Stimulated activated CD4-positive, alpha-beta T cell treated with anti-CD3 and anti-CD28 coated beads, Interleukin-2, amount 100 ng/mL, for 4 hours (primary cell): ENCODE results near the gene TMEM178B.
"Not testable (repeated sequence)": the region's sequence is repeated elsewhere in the genome, so short reads cannot be mapped to it uniquely, and the experiment has no call there.

ENCODE experiments used
- DNase-seq: peaks from one replicate; pipeline ENCODE4 v3.0.0-alpha.2; 2020; ENCODE audit warnings: low read depth

TMEM178B gene

DNA sequence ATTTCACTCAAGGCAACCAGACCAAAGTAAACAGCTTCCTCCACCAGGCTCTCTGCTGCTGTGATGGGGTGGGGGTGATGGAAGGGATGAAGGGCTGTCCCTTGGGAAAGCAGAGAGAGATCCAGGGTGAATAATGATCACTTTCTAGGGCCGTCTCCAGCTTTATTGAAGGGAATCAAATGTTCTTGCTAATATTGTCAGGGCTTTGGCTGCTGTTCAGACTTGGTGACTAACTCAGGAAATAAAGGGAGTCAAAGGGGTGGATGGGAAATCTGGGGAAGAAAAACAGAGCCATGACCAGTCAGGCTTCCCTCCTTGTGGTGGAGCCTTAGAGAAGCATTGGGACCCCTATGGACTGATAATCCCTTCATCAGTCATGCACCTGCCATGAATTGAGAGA is 281.2 kb downstream of the TMEM178B start:
- DNase-seq: no peak

DNA sequence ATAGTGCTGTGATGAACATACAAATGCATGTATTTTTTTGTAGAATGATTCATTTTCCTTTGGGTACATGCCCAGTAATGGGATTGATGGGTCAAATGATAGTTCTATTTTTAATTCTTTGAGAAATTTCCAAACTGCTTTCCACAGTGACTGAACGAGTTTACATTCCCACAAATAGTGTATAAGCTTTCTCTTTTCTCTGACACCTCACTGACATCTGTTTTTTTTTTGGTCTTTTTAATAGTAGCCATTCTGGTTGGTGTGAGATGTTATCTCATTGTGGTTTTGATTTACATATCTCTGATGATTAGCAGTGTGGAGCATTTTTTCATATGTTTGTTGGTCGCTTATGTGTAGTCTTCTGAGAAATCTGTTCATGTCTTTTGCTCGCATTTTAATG is 282.3 kb downstream of the TMEM178B start:
- no peak for DNase-seq

DNA sequence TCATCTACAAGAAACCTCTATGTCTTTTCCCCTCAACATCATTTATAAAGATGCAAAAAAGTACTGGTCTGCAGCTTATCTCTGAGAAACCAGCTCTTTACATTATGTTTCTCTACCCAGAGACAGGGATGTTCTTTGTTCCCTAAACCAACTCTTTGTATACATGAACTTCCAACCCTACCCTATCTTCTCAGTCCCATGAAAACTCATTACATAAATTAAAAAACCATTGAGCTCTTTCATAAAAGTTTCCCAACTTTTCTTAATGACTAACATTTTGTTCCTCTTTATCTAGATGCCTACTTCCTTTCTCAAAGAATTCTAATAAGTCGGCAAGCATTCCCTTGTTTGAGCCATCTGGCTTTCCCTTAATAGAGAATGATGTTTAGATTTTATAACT is 284.5 kb downstream of the TMEM178B start:
- no peak for DNase-seq

DNA sequence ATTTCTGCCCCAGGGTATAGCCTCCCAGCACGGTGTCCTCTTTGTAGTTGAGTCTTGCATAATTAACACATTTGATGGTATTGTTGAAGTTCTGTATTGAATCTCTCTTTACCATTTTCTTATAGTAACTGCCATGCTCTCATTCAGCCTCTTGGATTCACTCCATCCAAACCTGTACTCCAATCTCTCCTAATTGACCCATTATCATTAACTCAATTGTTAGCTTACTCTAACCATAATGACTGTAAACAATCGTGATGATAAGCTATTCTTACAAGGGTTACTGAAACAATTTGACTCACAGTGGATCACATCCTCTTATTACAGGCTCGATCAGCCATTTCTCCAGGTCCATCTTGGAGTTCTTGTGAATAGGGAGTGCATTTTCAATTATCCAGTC is 285.4 kb downstream of the TMEM178B start:
- no peak for DNase-seq

- DNase-seq: no peak
Observed at GRCh38 chr7:141359740-141360415, 286.0 kb downstream of the TMEM178B start.

DNA sequence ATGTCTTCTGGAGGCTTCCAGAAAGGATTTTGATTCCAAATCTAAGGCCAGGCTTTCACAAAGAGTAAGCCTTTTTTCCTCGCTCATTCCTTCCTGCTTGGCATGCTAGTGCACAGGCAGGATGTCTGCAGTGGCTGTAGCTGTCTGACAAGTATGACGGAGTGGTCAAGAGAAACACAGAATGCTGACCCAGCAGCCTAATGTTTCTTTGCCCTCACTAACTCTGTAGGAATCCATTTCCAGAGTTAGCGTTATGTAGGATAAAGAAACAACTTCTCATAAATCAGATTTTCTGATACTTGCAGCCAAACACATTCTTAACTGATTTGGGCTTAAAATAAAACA is 286.5 kb downstream of the TMEM178B start:
- no peak for DNase-seq

- DNase-seq: no peak
Observed at GRCh38 chr7:141360803-141361202, 286.9 kb downstream of the TMEM178B start.

- DNase-seq: no peak
Observed at GRCh38 chr7:141361479-141361878, 287.6 kb downstream of the TMEM178B start.

DNA sequence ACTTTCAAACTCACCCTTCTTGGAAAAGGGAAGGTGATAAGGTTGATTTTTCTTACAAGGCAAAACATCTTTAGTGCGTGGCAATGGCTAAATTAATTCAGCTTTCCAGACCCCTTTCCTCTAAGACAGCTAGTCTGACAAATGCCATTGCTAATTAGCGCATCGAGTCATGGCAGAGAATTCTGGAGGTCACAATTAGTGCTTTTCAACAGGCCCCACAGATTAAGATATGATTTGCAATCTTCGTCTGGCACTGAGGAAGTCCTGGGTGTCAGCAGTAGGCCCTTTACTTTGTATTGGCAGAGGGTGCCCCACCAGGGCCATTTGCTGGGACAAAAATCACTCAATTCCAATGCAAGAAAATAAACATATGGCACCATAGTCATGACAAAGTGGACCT is 288.1 kb downstream of the TMEM178B start:
- DNase-seq: no peak

DNA sequence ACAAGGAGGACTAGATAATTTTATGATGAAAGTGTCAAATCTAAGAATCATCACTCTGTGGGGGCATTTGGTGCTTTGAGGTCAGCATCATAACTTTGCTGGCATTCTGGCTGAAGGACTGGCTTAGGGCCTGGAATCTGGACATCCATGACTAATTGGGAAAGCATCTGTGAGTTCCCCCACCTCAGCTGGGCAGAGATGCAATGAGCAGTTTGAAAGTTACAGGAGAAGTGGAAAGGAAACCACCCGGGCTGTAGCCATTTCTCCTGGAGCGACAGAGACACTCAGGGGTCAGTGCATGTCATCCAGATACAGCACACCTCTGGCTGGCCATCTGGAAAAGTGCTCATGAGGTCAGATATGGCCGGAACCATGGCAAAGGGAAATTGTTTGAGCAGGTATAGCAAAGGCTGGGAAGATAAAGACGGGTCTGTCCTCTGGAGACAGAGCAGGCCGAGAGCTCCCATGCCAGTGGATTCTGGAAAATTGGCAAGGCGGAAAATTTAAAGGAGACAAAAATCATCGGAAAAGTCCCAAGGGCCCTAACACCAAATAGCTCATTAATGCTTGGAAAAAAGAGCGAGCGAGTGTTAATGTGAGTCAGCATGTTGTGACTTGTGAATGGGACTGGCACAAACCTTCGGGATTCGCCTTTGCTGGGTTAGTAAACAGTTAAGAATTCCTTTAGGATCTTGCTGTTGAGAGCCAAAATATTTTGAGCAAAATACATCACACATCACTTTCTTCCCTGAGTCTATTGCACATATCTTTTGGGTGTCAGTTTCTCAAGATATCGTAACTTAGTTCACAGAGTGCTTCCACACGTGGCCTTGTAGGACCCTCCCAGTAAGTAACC is 288.9 kb downstream of the TMEM178B start:
- DNase-seq: no peak

DNA sequence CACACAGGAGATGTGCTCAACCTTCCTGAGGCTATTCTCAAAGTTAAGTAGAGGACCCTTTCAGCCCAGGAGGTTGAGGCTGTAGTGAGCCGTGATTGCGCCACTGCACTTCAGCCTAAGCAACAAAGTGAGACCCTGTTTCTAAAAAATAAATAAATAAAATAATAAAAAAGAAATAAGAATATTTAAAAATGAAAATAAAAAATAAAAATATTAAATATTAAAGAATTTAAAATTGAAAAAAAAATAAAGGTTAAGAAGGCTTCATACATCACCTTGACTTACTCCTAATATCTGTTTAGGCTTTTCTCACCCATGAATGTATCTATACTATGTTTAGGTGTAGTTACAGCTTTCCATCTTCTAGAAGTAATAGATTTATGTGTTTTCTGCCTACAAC is 289.9 kb downstream of the TMEM178B start:
- no peak for DNase-seq

DNA sequence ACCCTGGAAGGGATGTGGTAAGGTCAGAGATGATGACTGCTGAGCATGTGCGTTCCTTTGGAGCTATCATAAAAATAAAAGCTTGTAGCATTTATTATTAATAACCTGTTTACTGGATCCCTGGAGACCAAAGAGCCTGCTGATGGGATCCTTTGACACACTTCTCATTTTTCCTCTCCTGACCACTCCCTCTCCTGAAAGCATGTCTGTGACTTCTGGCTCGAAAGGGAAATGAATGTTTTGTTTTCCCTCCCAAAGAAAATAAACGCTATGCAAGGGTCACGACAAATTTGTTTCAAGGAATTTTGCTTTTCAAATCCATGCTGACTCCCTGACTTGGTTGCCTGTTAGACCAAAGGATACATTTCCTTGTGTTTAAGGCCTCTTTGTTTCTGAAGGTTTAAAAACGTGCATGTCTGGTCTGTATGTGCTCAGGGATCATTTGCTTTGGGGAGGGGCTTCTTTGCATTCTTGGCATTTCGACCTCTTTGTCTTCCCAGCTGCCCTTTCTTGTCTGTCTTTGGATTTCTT is 292.3 kb downstream of the TMEM178B start:
- no peak for DNase-seq

DNA sequence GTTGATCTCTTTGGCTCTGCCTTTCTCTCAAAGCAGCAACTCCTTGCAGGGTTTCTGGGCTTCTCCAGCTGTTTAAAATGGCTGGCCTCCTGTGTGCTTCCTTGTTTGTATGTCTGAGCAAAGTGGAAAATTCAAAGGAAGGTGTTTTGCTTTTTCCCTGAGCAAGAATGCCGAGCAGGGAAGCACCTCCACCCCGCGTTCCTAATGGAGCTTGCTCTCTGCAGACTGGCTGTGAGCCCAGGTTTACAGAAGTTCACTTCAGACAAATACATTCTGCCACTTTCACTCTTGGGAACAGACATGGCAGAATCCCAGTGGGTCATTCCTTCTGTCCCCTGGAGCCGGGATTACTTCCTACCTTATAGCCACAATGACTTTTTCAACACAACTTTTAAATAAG is 295.6 kb downstream of the TMEM178B start:
- DNase-seq: no peak

GRCh38 chr7:141370178-141370577 is 296.3 kb downstream of the TMEM178B start:
- no peak for DNase-seq

- DNase-seq: no peak
Observed at GRCh38 chr7:141370650-141371049, 296.8 kb downstream of the TMEM178B start.

DNA sequence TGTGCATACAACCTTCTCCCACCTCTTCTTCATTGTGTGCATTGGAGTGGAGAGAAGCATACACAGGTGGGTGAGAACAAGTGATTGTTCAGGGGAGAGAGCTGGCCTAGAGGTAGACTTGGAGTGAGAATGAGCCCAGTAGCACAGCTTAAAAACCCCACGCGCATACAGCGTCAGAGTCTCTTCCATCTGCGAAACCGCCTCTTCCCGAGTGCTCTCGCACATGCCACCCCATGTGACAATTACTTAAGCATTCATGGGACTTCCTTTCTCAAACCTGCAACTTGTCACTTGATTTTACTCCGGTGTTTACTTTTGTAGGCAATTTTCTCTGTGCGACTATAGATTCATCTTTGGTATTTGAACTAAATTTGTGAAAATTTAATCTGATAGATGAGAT is 300.6 kb downstream of the TMEM178B start:
- DNase-seq: no peak

DNA sequence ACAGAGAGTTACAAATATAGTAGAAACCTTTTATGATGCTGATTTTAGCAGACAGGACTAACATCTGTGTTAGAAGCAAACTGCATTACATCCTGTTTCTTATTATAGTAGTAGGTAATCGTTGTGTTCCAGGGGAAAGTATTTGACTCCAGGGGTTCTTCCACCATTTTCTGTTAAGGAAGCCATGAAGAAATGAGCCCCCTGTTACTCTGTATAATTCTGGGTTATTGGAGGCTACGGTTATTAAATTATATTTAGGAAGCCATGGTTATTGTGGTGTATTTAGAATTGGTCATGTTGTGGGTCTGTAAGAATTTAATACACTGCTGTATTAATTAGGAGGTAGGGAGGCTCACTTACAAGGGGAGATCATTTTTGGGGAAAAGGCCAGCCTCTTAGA is 301.6 kb downstream of the TMEM178B start:
- no peak for DNase-seq

DNA sequence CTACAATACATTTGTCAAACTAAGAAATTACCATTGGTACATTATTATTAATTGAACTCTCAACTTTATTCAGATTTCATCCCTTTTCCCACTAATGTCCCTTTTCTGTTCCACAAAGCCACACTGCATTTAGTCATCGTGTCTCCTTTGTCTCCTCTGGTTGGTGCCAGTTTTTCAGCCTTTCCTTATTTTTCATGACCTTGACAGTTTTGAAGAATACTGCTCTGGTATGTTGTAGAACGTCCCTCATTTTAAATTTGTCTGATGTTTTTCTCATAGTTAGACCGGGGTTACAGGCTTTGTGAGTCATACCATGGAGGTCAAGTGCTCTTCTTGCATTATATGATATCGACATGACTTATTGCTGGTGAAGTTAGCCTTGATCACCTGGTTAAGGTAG is 304.0 kb downstream of the TMEM178B start:
- DNase-seq: no peak

GRCh38 chr7:141378405-141378804 is 304.5 kb downstream of the TMEM178B start:
- DNase-seq: no peak

DNA sequence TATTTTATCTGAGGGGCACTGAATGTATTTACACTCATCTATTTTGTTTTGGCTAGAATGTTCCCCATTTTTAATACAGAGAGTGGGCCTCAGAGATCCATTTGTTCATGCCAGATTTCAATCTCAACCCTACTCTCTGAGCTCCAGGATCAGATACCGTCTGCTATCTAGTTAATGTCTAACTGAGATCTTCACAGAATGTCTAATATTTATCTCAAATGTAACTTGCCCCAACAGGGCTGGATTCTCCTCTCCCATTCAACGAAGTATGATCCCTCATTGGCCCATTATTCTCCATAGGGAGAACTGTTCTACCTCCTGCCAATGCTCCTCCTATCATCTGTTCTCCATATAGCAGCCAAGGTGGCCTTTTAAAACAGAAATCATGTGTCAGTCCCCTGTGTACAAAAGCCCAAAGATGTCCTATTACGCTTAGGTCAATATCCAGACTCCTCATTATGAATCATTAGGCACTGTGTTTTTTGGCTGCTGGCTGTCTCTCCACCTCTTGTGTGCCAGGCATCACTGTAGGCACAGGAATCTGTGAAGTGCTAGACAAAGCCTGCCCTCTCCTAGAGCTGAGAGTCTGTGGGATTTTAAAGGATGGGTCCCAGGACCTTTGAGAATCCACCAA is 308.0 kb downstream of the TMEM178B start:
- DNase-seq: no peak

DNA sequence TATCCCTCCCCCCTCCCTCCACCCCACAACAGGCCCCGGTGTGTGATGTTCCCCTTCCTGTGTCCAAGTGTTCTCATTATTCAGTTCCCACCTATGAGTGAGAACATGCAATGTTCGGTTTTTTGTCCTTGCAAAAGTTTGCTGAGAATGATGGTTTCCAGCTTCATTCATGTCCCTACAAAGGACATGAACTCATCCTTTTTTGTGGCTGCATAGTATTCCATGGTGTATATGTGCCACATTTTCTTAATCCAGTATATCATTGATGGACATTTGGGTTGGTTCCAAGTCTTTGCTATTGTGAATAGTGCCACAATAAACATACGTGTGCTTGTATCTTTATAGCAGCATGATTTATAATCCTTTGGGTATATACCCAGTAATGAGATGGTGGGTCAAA is 309.5 kb downstream of the TMEM178B start:
- not testable (repeated sequence) for DNase-seq

GRCh38 chr7:141386881-141387280 is 313.0 kb downstream of the TMEM178B start:
- no peak for DNase-seq
